Eye (tissue), 1 donor: Measurements from ENCODE around the gene HMGB2.

Source experiments
- DNase-seq: peaks from one replicate; pipeline ENCODE4 v3.0.0-alpha.2; 2015

The HMGB2 gene

GRCh38 chr4:173333658-173334084 lies 487 bp downstream of the HMGB2 start:
- DNase-seq: no peak

DNA sequence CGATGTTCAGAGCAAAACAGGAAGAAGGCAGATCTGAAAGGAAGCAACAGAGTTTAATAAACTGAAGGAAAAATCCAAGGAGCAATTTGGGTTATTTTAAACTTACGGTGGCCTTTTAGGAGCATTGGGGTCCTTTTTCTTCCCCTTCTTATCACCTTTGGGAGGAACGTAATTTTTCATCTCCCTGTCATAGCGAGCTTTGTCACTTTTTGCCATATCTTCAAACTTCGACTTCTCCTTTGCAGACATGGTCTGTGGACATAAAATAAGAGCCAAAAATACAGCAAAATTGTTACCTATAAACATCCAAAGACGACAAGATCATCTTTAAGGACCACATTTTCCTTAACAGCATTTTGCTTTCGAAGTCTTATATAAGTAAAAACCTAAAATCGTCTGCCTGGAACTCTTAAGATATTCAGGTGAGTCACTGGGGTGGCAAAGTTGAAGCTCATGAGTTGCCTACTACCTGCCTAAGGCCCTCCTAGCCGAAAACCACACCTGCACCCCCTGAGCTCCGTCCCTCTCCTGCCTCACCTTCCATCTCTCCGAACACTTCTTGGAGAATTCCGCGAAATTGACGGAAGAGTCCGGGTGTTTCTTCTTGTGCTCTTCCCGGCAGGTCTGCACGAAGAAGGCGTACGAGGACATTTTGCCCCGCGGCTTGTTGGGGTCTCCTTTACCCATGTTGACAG lies 1.0 kb downstream of the HMGB2 start:
- no peak for DNase-seq

DNA sequence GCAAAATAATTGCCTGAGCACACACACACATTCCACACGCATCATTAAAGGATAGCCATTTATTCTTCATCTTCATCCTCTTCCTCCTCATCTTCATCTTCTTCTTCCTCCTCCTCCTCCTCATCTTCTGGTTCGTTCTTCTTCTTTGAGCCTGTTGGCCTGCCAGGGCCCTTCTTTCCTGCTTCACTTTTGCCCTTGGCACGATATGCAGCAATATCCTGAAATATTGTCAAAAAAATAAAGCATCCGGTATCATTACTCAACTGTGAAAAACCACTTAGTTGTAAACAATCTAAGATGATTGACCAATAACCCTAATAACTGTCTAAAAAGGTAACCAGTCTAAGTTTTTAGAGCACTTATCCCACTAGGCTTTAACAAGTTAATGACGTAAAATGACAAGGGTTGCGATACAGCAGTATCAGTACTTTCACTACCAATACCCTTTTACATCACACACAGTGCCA lies 2.1 kb downstream of the HMGB2 start:
- DNase-seq: peak; percentile 42

- no peak for DNase-seq
Measured at GRCh38 chr4:173330590-173330989, 3.6 kb downstream of the HMGB2 start.

DNA sequence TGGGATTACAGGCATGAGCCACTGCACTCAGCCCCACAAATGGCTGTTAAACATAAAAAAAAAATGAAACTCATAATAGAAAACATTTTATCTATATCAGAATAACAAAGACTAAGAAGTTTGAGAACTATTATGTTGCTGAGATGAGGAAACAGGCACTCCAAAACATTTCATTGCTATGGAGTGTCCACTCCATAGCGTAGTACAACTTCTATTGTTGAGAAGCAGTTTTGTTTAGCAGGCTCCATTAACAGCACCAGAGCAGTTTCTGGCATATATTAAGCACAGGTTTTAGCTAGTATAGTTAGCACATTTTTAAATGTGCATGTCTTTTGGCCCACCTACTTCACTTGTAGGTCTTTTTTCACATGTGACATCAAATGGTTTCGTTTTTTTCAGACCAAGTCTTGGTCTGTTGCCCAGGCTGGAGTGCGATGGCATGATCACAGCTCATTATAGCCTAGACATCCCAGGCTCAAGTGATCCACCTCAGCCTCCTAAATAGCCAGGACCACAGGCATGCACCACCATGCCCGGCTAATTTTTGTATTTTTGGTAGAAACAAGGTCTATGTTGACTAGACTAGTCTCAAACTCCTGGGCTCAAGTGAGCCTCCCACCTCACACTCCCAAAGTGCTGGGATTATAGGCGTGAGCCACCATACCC lies 5.8 kb downstream of the HMGB2 start:
- no peak for DNase-seq

- DNase-seq: no peak
Measured at GRCh38 chr4:173325007-173325736, 9.0 kb downstream of the HMGB2 start.

DNA sequence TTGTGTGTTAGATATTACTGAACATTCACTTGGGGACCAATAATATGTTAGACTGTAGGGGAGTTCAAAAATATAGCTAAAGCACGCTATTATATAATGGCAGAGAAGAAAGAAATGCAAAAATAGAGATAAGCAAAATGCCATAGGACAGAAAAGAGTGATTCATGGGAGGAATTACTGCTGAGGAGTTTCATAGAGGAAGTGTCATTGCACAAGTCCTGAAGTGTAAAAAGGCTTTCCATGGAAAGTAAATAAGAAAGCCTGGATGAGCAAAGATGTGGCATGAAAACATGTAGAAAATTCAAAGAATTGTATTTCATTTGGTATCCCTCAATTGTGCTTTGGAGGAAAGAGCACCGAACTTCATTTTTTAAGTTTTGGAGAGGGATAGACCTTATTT lies 14.5 kb downstream of the HMGB2 start:
- no peak for DNase-seq

DNA sequence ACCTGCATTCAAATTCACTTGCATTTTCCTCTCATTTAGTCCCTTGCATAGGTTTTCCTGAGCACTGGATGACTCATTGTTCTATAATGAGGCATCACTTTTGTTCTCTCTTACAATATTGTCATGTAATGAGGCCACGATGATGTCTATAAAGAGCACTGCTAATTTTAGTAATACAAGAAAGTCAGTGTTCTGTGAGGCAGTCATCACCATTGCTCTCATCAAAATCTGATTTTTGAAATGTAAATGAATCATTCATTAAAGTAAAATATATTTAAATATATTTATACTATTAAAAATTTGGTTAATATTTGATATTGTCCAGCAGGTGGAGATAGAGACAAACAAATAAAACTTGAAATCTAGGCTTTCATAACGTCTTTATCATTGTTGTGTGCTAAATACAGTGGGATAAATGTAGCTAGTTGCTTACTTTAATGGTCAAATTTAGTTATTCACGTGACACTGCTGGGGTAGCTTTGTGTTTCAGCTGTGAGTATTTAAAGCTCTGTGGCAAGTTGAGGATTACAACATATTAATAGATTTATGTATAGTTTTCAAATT lies 15.4 kb downstream of the HMGB2 start:
- DNase-seq: peak; percentile 77

GRCh38 chr4:173318240-173318639 lies 15.9 kb downstream of the HMGB2 start:
- DNase-seq: no peak

DNA sequence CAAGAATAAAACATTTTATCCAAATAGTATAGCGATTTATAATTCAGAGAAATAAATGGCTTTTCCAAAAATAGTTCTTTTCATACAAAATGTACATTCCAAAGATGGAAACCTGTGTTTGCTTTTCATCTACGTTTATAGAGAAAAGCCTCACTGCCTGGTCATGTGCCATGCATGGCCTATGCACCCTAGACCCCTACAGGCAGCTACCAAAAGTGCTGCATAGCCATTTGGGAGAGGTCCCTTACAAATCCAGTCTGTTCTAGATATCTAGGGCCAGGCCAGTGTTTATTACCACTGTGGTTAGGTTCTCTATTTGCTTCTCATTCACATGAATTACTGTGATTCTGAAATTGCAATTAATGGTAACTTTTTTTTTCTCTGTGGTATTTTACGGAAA lies 17.2 kb downstream of the HMGB2 start:
- DNase-seq: no peak

DNA sequence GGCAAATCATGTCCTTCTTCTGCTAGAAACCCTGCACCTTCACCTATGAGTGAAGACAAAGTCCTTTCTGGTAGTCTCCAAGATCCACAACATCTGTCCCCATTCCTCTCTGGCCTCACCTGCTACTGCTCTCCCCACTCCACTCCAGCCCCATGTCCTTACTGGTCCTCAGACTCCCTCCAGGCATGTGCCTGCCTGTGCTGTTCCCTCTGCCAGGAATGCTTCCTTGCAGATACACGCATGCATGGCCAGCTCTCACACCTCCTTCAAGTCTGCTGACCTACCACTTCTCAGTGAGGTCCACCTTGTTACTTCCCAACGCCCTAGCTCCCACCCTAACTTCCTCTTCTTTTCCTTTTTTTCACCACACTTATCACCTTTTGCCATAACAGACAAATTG lies 18.1 kb downstream of the HMGB2 start:
- no peak for DNase-seq

DNA sequence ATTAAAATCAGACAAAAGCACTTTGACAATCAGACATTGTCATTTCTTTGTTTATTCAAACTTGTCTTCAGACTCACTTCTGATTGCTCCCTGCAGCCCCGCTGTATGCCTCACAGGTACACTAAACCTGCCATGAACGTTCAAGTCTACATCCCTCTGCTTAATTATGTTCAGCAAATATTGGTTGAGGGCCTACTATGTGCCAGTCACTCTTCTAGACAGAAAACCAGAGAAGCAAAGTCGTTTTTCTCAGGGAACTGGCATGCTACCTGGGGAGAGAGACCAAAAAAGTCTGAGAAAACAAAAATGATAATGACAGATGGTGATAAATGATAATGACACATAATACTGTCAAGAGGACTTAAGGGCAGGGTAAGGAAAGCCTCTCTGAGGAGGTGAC lies 19.4 kb downstream of the HMGB2 start:
- no peak for DNase-seq

GRCh38 chr4:173311368-173311767 lies 22.8 kb downstream of the HMGB2 start:
- DNase-seq: no peak

DNA sequence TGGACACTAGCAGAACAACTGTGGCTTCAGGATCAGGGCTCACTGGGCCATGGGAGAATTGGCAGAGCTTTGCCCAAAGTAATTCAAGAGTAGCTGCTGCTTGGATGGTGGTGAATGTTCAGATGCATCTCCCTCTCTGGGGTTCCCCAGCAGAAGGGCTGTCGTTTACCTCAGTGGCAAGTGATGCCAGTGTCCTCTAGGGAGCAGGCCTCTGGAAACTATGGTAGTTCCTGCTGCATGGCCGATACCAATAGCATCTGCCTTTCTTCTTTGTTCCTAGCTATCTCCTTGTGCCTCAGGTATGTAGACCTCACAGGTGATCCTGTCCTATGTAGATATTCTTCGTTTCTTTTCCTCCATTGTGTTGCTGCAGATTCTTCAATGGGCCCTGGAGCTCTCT lies 26.4 kb downstream of the HMGB2 start:
- DNase-seq: no peak

DNA sequence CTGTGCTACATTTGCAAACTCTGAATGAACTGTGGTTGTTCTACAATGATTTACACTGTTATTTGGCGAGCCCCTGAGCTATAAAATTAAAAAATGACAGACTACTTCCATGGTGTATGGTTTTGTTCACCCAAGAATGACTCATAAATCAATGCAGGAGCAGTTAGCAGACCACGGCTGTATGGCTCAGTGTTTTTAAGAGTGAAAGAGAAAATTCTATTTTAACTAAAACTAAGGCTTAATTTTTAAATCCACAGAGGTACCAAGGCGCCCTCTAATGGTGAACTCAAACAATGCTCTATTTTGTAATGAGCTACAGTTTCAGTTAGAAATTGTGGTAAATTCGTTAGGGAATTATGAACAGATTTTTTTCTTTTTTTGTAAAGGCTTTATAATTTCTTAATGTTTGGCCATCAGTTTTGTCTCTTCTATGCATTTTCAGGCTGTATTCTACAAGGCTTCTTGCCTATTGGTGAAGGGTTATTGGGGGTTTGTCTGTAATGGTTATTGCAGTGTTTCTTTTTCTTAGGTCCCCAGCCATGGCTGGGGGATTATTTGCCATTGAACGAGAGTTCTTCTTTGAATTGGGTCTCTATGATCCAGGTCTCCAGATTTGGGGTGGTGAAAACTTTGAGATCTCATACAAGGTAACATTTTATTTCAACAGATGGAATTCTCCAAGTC lies 32.5 kb downstream of the HMGB2 start:
- DNase-seq: peak; percentile 49

- no peak for DNase-seq
Measured at GRCh38 chr4:173294444-173294843, 39.7 kb downstream of the HMGB2 start.

DNA sequence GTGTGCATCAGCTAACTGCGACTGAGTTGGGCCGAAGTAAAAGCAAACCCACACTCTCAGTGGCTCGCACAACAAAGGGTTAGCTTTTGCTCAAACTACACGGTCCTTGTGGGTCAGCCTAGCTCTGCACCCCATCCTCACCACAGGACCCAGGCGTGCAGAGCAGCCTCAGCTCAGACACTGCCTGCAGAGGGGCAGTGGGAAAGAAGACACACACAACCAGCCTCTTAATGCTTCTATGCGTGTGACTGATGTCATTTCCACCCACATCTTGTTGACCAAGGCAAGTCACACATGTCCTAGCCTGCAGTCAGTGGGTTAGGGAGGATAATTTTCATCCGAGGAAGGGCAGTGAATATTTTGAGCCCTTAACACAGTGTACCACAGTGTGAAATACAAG lies 40.5 kb downstream of the HMGB2 start:
- no peak for DNase-seq

GRCh38 chr4:173291899-173292298 lies 42.3 kb downstream of the HMGB2 start:
- DNase-seq: no peak

DNA sequence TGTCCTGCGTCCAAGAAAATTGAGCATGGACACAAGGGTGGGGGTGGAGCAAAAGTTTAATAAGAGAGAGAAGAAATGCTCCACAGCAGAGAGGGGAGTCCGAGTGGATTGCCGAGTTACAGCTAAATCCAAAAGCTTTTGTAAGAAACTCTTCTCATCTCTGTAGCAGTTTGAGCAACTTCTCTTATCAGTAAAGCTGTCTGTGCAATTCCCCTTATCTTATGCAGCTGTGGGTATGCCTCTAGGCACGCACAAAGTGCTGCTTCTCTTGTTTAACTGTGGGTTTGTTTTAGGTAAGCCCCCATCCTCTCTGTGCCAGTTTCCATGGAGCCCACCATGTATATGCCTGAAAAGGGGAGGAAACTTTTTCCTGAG lies 44.8 kb downstream of the HMGB2 start:
- no peak for DNase-seq

DNA sequence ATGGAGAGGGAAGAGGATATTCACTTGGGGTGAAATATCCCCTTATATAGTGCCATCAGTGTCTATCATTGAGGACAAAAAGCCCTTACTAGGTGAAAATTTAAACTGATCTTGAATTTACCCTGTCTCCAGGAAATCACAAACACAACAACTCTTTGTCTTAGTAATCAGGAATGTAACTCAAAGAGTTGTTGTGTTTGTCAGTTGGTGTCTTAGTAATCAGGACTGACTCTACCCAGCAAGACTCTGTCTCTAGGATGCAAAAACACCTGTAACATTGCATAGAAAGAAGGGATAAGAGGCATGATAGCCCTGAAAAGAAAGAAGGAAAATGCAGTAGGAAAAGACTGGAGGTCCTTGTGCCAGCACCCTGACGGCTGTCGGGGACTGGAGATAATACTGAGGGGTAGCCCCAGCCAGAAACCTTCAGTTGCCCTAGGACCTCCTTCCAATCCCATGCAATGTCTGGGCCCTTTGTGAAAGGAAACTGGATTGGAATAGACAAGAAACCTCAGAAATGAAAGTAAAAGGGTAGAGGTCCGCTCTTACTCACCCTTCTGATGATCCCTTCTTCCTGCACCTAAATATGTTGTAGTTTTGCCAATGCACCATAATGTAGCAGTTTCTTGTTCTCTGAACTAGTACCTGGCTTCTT lies 45.3 kb downstream of the HMGB2 start:
- no peak for DNase-seq

DNA sequence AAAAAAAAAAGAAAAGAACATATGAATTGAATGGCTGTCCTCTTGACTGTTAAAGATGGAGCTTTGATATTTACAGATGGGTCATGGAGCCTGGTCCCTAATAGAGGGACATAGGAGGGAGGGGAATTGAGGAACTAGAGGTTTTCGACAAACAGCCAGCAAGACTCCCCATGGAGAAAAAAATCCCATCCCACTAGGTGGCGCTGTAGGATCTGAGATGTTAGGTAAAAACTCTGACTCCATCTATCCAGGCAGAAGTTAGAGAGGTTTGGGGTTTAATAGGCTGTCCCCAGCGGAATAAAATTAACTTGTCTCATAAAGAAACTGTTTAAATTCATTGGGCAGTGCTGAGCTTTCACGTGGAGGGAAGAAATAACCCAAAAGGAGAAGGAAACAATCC lies 45.9 kb downstream of the HMGB2 start:
- DNase-seq: peak; percentile 41

- DNase-seq: no peak
Measured at GRCh38 chr4:173287486-173287885, 46.7 kb downstream of the HMGB2 start.

- no peak for DNase-seq
Measured at GRCh38 chr4:173284463-173284862, 49.7 kb downstream of the HMGB2 start.
